Stimulated activated naive CD8-positive, alpha-beta T cell treated with anti-CD3 and anti-CD28 coated beads, Interleukin-15, Interleukin-2, amounts not matched to agents 100 U/mL and 50 U/mL, for 24 hours (primary cell): ENCODE results near the gene MIXL1.
"Not testable (repeated sequence)": the region's sequence is repeated elsewhere in the genome, so short reads cannot be mapped to it uniquely, and the experiment has no call there.

Experiments used
- ATAC-seq: fragments of 150-1000 bp; cut with Tn5 transposase; one replicate; pipeline ENCODE4 v1.10.0; 2021
- DNase-seq: peaks from one replicate; pipeline ENCODE4 v3.0.0; 2021

MIXL1 gene

GRCh38 chr1:226215239-226215638, 8.2 kb upstream of the MIXL1 start:
- DNase-seq (no peak), ATAC-seq (no peak)

GRCh38 chr1:226216056-226216455, 7.4 kb upstream of the MIXL1 start:
- no peak for DNase-seq
- no peak for ATAC-seq

- ATAC-seq: no peak
- no peak for DNase-seq
Measured at GRCh38 chr1:226217273-226217672, 6.2 kb upstream of the MIXL1 start.

- ATAC-seq (no peak), DNase-seq (no peak)
Measured at GRCh38 chr1:226220473-226221189, 2.8 kb upstream of the MIXL1 start.

GRCh38 chr1:226222686-226223085, 778 bp upstream of the MIXL1 start:
- ATAC-seq: peak; percentile 67
- DNase-seq: peak; percentile 14

GRCh38 chr1:226223786-226224244, 351 bp downstream of the MIXL1 start:
- ATAC-seq (peak; percentile 58), DNase-seq (peak; percentile 25)

DNA sequence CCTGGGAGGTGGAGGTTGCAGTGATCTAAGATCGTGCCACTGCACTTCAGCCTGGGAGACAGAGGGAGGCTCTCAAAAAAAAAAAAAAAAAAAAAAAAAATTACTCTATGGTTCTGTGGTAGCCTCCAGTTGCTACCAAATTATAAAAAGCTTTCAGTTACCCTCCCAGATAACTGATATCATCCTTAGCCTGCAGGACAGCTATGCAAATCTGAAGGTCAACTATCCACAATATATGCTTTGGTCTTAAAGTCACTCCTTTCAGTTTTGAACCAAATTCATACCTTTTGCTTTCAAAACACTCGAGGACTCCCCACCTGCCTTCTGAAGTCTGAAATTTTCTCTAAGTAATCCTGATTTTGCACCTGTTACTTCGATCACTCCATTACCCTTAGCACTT, 3.1 kb downstream of the MIXL1 start:
- no peak for DNase-seq
- ATAC-seq: no peak

DNA sequence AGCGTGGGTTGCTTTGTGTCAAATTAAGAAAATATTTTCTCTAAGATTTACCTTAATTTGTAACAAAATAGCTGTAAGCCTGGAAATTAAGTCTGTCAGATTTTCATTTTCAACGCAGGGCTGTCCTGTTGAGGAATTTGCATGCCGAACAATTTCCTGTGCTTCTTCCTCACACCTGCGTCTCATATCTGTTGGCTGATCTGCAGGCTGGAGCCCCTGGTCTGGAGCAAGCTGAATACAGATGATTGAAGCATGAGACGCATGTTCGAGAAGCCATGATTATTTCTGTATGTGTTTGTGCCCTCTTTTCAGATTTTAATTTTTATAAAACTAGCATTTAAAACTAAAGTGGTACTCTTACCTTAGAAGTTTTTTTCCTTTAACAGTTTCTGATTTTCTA, 9.8 kb downstream of the MIXL1 start:
- ATAC-seq (no peak), DNase-seq (no peak)

- ATAC-seq (no peak), DNase-seq (no peak)
Measured at GRCh38 chr1:226233806-226234205, 10.3 kb downstream of the MIXL1 start.

DNA sequence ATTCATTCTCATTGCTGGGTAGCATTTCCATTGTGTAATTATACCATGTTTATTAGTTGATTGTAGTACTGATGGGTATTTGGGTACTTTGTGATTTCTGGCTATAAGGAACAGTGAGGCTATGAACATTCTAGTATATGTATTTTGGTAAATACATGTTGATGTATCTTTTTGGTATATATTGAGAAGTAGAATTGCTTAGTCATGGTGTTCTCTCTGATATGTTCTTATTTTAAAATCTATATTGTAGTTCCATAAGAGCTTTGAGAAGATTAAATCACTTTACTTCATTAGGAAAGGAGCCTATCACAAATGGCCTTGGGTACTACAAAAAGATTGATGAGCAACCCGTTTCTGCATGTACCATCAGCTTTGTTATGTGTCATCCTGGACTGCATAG, 13.4 kb downstream of the MIXL1 start:
- ATAC-seq (no peak), DNase-seq (no peak)

DNA sequence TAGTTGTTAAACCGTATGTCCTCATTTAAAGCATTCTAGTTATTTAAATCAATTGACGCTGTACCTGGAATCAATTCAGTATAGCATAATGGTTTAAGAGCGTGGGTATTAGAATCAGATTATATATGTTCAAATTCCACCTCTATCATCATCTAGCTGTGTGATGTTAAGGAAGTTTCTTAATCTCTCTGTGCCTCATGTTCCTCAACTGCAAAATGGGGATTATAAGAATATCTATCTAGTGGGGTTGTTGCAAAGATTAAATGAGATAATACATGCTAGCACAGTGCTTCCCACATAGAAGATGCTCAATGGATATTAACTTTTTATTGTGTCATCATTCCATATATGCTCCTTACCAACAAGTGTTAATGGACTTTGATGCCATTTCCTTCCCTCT, 16.0 kb downstream of the MIXL1 start:
- no peak for DNase-seq
- ATAC-seq: no peak

- ATAC-seq (no peak), DNase-seq (no peak)
Measured at GRCh38 chr1:226248091-226248490, 24.6 kb downstream of the MIXL1 start.

DNA sequence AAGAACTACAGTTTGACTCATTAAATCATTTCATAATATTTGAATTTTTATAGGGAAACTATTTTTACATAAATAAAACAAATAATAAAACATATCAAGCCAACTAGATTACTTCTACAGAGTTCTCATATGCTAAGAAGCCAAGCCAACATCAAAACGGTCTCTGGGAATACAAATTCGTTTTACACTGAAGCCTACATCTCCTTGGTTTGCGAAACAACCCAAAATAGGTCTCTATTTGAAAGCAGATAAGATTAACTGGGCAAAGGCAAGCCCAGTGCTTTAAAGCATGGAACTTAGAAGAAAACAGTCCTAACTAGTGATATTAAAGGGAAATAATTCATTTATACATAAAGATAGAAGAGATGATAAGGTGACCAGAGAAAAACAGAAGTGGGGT, 25.3 kb downstream of the MIXL1 start:
- DNase-seq: no peak

DNA sequence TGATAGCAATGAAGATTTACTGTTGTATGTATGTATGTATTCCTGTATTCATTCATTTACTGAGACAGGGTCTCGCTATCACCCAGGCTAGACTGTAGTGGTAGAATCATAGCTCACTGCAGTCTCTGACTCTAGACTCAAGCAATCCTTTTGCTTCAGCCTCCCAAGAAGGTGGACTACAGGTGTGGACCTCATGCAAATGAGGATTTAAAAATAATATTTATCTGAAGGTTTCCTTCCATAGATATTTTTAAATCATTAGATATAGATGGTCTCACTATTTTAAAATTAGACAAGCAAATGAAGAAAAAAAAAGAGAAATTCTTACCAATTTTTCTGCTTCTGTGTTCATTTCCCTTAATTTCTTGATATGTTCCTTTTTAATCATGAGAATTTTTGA, 27.0 kb downstream of the MIXL1 start:
- DNase-seq: no peak
- no peak for ATAC-seq

More for the DNA sequence above, 25.3 kb downstream of the MIXL1 start:
- no peak for ATAC-seq

DNA sequence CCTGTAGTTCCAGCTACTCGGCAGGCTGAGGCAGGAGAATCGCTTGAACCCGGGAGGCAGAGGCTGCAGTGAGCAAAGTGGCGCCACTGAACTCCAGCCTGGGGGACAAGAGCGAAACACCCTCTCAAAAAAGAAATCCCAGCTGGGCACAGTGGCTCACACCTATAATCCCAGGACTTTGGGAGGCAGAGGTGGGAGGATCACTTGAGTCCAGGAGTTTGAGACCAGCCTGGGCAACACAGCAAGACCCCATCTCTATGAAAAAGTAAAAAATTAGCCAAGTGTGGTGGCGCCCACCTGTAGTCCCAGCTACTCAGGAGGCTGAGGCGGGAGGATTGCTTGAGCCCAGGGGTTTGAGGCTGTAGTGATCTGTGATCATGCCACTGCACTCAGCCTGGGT, 29.4 kb downstream of the MIXL1 start:
- not testable (repeated sequence) for ATAC-seq, DNase-seq

- ATAC-seq (no peak), DNase-seq (no peak)
Measured at GRCh38 chr1:226253933-226254332, 30.5 kb downstream of the MIXL1 start.

DNA sequence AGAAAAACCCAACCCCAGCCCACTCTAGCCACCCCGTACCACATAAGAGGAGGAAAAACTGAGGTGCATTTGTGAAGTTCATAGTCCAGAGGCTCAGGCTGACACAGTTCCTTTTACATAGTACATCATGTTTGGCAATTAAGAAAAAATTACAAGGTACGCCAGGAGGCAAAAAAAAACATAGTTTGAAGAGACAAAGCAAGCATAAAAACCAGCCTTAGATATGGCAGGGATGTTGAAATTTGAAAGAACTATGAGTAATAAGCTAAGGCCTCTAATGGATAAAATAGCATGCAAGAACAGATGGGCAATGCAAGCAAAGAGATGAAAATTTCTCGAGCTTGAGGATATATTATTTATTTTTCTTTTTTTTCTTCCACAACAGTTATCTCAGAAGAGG, 31.9 kb downstream of the MIXL1 start:
- DNase-seq (no peak), ATAC-seq (no peak)

GRCh38 chr1:226261818-226262217, 38.4 kb downstream of the MIXL1 start:
- no peak for ATAC-seq
- DNase-seq: no peak

DNA sequence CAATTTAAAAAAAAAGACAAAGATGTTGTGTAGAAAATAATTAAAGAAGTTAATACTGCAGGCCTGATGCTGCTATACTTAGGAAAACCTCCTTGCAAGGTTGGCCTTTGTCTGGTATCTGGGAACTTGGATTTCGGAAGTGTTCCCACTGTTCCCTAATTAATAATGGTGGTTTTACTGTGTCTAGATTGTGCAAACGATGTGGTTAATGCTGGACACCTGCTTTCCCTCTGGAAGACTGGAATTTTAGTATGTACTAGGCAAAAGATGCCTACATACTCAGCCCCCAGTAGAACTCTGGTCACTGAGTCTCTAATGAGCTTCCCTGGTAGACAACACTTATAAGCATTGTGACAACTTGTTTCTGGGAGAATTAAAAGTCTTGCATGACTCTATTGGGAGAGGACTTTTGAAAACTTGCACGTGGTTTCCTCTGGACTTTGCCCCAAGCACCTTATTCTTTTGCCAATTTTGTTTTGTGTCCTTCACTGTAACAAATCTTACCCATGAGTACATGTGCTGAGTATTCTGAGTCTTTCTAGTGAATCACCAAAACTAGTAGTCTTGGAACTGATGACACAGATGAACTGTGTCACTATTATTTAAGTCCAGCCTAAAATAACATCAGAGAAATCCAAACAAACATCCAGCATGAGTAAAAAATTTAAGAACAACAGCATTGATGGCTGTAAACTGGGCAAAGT, 45.1 kb downstream of the MIXL1 start:
- DNase-seq: no peak
- no peak for ATAC-seq

- not testable (repeated sequence) for ATAC-seq, DNase-seq
Measured at GRCh38 chr1:226272233-226272902, 48.9 kb downstream of the MIXL1 start.

- DNase-seq: no peak
Measured at GRCh38 chr1:226274138-226274537, 50.7 kb downstream of the MIXL1 start.

GRCh38 chr1:226276077-226276682, 52.7 kb downstream of the MIXL1 start:
- ATAC-seq (no peak), DNase-seq (no peak)

More at GRCh38 chr1:226274138-226274537, 50.7 kb downstream of the MIXL1 start:
- no peak for ATAC-seq
